Measurements from ENCODE around the gene TBL3. TPM values are rescaled to one million over a fixed set of nuclear protein-coding genes. Genes with fewer than 3 reads are reported as not detected.

Gene TBL3
- total RNA-seq, 1 experiment from 2014 or later: 26.8 TPM

DNA sequence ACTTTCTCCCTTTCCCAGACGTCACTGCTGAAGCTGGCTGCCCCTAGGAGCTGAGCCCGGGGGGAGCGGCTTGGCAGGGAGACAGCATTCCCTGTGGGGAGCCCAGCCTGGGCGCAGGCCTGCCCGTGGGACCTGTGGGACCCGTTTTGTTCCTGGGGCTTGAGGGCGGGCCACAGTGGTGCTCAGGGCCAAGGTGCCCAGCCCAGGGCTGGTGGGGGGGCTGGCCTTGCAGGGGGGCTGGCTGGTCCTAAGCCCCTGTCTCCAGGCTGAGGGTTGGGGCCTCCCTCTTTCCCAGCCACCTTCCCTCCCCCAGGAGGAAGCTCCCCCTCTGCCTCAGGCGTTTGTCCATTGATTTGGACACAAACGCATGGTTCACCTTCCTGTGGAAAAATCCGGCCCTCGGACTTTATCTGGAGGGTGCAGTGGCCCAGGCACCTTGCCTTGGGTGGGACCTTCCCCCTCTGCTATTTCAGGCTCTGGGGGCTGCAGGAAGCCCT, 59.3 kb downstream of the TBL3 start:
- intact Hi-C loops (cut with micrococcal nuclease): no loop called here
- DNase-seq (ENCODE audit: unreplicated experiment): no peak
- CTCF ChIA-PET: interaction anchor here (1.0 to 1.6 kb wide), 2 partner anchors 16 to 110 kb away, joined by 3 to 7 read pairs; partner anchors contain the start of genes NTHL1 and TSC2
- Mint-ChIP-seq H3K4me1 (ENCODE audit: insufficient read depth, unreplicated experiment) (no peaks in the 10 kb centered on the region), H3K27me3 (ENCODE audit: insufficient read depth, unreplicated experiment) (no peaks in the 10 kb centered on the region), H3K27ac (ENCODE audit: low read depth, unreplicated experiment) (no peak overlapping the region), H3K9me3 (ENCODE audit: unreplicated experiment) (no peaks in the 10 kb centered on the region), H3K4me3 (ENCODE audit: unreplicated experiment) (no peak overlapping the region), H3K36me3 (ENCODE audit: insufficient read depth, unreplicated experiment) (peaks cover 7% of the 10 kb centered on the region)
- no TSS peak for BruUV-seq (replicated peaks)
- TF ChIP-seq, protein P1, sequence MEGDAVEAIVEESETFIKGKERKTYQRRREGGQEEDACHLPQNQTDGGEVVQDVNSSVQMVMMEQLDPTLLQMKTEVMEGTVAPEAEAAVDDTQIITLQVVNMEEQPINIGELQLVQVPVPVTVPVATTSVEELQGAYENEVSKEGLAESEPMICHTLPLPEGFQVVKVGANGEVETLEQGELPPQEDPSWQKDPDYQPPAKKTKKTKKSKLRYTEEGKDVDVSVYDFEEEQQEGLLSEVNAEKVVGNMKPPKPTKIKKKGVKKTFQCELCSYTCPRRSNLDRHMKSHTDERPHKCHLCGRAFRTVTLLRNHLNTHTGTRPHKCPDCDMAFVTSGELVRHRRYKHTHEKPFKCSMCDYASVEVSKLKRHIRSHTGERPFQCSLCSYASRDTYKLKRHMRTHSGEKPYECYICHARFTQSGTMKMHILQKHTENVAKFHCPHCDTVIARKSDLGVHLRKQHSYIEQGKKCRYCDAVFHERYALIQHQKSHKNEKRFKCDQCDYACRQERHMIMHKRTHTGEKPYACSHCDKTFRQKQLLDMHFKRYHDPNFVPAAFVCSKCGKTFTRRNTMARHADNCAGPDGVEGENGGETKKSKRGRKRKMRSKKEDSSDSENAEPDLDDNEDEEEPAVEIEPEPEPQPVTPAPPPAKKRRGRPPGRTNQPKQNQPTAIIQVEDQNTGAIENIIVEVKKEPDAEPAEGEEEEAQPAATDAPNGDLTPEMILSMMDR (IDR thresholded peaks at IDR 0.05; ENCODE audit: unreplicated experiment): no peak
- POLR2A ChIA-PET: no interaction called here

Other genes starting within 250 kb of the TBL3 start
- gene NME3, start 200.5 kb upstream of the TBL3 start, total RNA-seq (2022): 44.0 and 44.8 TPM in 2 replicates
- gene EME2, start 199.2 kb upstream of the TBL3 start, total RNA-seq (2022): 20.6 TPM in 2 replicates
- 82.2 and 102 TPM in 2 replicates for gene MRPS34, start 198.9 kb upstream of the TBL3 start, total RNA-seq (2022)
- gene SPSB3, start 189.5 kb upstream of the TBL3 start, total RNA-seq (2022): 21.6 and 22.2 TPM in 2 replicates
- gene NUBP2, start 189.1 kb upstream of the TBL3 start, total RNA-seq (2022): 71.3 and 73.9 TPM in 2 replicates
- not detected in 2 replicates for gene IGFALS, start 178.3 kb upstream of the TBL3 start, total RNA-seq (2022)
- gene HAGH, start 145.2 kb upstream of the TBL3 start, total RNA-seq (2022): 44.5 and 69.8 TPM in 2 replicates
- 18.4 and 21.4 TPM in 2 replicates for gene FAHD1, start 144.8 kb upstream of the TBL3 start, total RNA-seq (2022)
- not detected in 2 replicates for gene MEIOB, start 99.9 kb upstream of the TBL3 start, total RNA-seq (2022)
- not detected in 2 replicates for gene HS3ST6, start 53.6 kb upstream of the TBL3 start, total RNA-seq (2022)
- gene MSRB1, start 28.9 kb upstream of the TBL3 start, total RNA-seq (2022): 5.8 and 7.4 TPM in 2 replicates
- not detected in 2 replicates for gene RPL3L, start 17.4 kb upstream of the TBL3 start, total RNA-seq (2022)
- 202 TPM in 2 replicates for gene NDUFB10, start 12.5 kb upstream of the TBL3 start, total RNA-seq (2022)
- gene RPS2, start 7.2 kb upstream of the TBL3 start, total RNA-seq (2022): 4,760 and 4,836 TPM in 2 replicates
- 0.39 TPM in 1 of 2 replicates, not detected in the other for gene RNF151, start 5.2 kb upstream of the TBL3 start, total RNA-seq (2022)
- gene NOXO1, start 9.4 kb downstream of the TBL3 start, total RNA-seq (2022): 1.1 TPM in 1 of 2 replicates, not detected in the other
- 34.6 and 40.8 TPM in 2 replicates for gene GFER, start 12.1 kb downstream of the TBL3 start, total RNA-seq (2022)
- 0.68 and 1.1 TPM in 2 replicates for gene SYNGR3, start 17.9 kb downstream of the TBL3 start, total RNA-seq (2022)
- 177 and 252 TPM in 2 replicates for gene ZNF598, start 37.8 kb downstream of the TBL3 start, total RNA-seq (2022)
- gene NPW, start 47.7 kb downstream of the TBL3 start, total RNA-seq (2022): 4.9 and 7.7 TPM in 2 replicates
- gene NHERF2, start 54.8 kb downstream of the TBL3 start, total RNA-seq (2022): 8.5 and 14.5 TPM in 2 replicates
- 16.4 and 17.7 TPM in 2 replicates for gene NTHL1, start 75.8 kb downstream of the TBL3 start, total RNA-seq (2022)
- gene TSC2, start 75.9 kb downstream of the TBL3 start, total RNA-seq (2022): 99.8 and 136 TPM in 2 replicates
- gene PKD1, start 163.8 kb downstream of the TBL3 start, total RNA-seq (2022): 159 and 187 TPM in 2 replicates
- 0.81 and 1.0 TPM in 2 replicates for gene RAB26, start 176.6 kb downstream of the TBL3 start, total RNA-seq (2022)
- gene TRAF7, start 183.7 kb downstream of the TBL3 start, total RNA-seq (2022): 87.4 and 98.6 TPM in 2 replicates
- gene CASKIN1, start 224.6 kb downstream of the TBL3 start, total RNA-seq (2022): 0.10 and 0.14 TPM in 2 replicates
- 63.4 and 87.6 TPM in 2 replicates for gene MLST8, start 233.4 kb downstream of the TBL3 start, total RNA-seq (2022)
- gene BRICD5, start 238.8 kb downstream of the TBL3 start, total RNA-seq (2022): 4.6 and 5.2 TPM in 2 replicates
- 11.3 and 12.0 TPM in 2 replicates for gene PGP, start 242.8 kb downstream of the TBL3 start, total RNA-seq (2022)

All from MCF 10A (cell line).